ENCODE results near the gene CTNNA2.

CTNNA2 gene

DNA sequence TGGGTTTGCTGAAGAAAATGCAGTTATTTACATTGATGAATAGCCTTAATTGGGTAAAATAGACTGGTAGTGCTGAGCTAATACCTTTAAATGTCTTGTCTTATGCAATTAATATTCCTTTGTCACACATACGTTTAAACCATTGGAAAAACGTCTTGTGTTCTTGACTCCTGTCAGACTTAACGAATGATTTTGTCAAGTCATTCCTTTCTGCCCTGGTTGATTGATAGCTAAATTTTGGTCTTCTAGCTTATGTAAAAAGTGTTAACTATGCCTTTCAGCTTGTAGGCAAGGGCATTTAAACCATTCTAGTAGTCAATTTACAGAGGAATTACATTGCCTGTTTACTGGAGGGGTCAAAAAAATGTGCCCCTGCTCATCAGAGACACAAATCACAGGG is 897.5 kb downstream of the CTNNA2 start:
- H3K27ac ChIP-seq (ENCODE audit: low read length) = no peak overlapping the region
- H3K36me3 ChIP-seq (ENCODE audit: insufficient read depth, low read length) = no peaks in the 10 kb centered on the region
- H3K4me1 ChIP-seq (ENCODE audit: insufficient read depth, low read length) = no peaks in the 10 kb centered on the region
- H3K27me3 ChIP-seq (ENCODE audit: insufficient read depth, low read length, poor library complexity) = no peaks in the 10 kb centered on the region
- H3K9ac ChIP-seq (ENCODE audit: low read depth, low read length) = no peak overlapping the region
- H3K9me3 ChIP-seq (ENCODE audit: insufficient read depth, low read length, severe bottlenecking) = no peaks in the 10 kb centered on the region
- TF ChIP-seq CTCF (IDR thresholded peaks at IDR 0.05; ENCODE audit: borderline replicate concordance, extremely low read depth, low read length, poor library complexity, severe bottlenecking) (no peak), EZH2 (IDR thresholded peaks at IDR 0.05; ENCODE audit: borderline replicate concordance, low read depth, low read length, severe bottlenecking) (no peak)
- no peak overlapping the region for H3K4me2 ChIP-seq (ENCODE audit: insufficient read depth, low read length)
- no peak for ATAC-seq (ENCODE audit: insufficient read depth, low read depth)
- no peaks in the 10 kb centered on the region for H4K20me1 ChIP-seq (ENCODE audit: insufficient read depth, low read length)
- H2AFZ ChIP-seq (ENCODE audit: low read depth, low read length) = no peak overlapping the region
- no peaks in the 10 kb centered on the region for H3K79me2 ChIP-seq (ENCODE audit: insufficient read depth, low read length)
- no peak for DNase-seq
- no peak overlapping the region for H3K4me3 ChIP-seq (ENCODE audit: low read depth in 1 of 2, low read length in 2 of 2)

DNA sequence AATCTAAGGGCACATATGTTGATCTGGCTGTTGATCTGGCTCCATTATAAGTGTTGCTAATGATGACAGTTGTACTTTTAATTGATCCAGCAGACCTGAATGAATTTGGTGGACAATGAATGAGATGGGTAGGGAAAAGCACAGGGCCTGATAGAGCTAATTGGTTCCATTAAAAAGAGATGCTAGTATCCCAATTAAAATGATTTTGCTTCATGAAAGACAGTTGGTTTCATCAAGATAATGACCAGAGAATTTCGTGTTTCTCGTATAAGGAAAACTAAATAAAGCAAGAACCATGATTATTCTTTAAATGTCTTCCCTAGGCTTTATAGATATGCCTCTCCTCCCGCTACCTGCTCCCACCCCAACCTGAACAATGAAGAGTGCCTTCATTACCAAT is 900.3 kb downstream of the CTNNA2 start:
- DNase-seq (no peak), ATAC-seq (ENCODE audit: insufficient read depth, low read depth) (no peak)
- no peak overlapping the region for H3K4me3 ChIP-seq (ENCODE audit: low read depth in 1 of 2, low read length in 2 of 2)
- no peak overlapping the region for H3K27ac ChIP-seq (ENCODE audit: low read length)
- H3K27me3 ChIP-seq (ENCODE audit: insufficient read depth, low read length, poor library complexity) = no peaks in the 10 kb centered on the region
- H2AFZ ChIP-seq (ENCODE audit: low read depth, low read length) = no peak overlapping the region
- no peaks in the 10 kb centered on the region for H3K79me2 ChIP-seq (ENCODE audit: insufficient read depth, low read length)
- H3K4me1 ChIP-seq (ENCODE audit: insufficient read depth, low read length) = no peaks in the 10 kb centered on the region
- H3K9me3 ChIP-seq (ENCODE audit: insufficient read depth, low read length, severe bottlenecking) = no peaks in the 10 kb centered on the region
- no peaks in the 10 kb centered on the region for H4K20me1 ChIP-seq (ENCODE audit: insufficient read depth, low read length)
- TF ChIP-seq CTCF (IDR thresholded peaks at IDR 0.05; ENCODE audit: borderline replicate concordance, extremely low read depth, low read length, poor library complexity, severe bottlenecking) (no peak), EZH2 (IDR thresholded peaks at IDR 0.05; ENCODE audit: borderline replicate concordance, low read depth, low read length, severe bottlenecking) (no peak)
- no peak overlapping the region for H3K9ac ChIP-seq (ENCODE audit: low read depth, low read length)
- no peak overlapping the region for H3K4me2 ChIP-seq (ENCODE audit: insufficient read depth, low read length)
- H3K36me3 ChIP-seq (ENCODE audit: insufficient read depth, low read length) = no peaks in the 10 kb centered on the region

DNA sequence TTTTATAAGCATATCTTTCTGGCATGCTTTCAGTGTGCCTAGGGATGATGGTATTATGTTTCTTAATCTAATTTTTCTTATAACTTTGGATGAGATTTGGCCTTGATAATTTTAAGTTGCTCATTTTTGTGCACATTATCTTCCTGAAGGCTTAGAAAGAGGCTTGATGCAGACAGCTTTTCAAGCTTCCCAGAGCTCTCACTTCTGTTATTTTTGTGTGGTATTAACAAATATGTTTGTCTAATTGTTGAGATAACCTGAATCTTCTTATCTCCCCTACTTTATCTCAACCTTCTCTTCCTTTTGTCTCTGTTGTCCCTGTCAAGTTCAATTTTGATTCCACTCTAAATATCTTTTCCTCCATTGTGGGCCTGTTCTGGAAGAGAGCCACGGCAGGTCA is 904.9 kb downstream of the CTNNA2 start:
- H3K27me3 ChIP-seq (ENCODE audit: insufficient read depth, low read length, poor library complexity) = no peaks in the 10 kb centered on the region
- H2AFZ ChIP-seq (ENCODE audit: low read depth, low read length) = no peak overlapping the region
- H3K4me3 ChIP-seq (ENCODE audit: low read depth in 1 of 2, low read length in 2 of 2) = no peak overlapping the region
- no peak for TF ChIP-seq CTCF (IDR thresholded peaks at IDR 0.05; ENCODE audit: borderline replicate concordance, extremely low read depth, low read length, poor library complexity, severe bottlenecking)
- no peak for TF ChIP-seq EZH2 (IDR thresholded peaks at IDR 0.05; ENCODE audit: borderline replicate concordance, low read depth, low read length, severe bottlenecking)
- no peak for ATAC-seq (ENCODE audit: insufficient read depth, low read depth)
- H4K20me1 ChIP-seq (ENCODE audit: insufficient read depth, low read length) = no peaks in the 10 kb centered on the region
- no peak overlapping the region for H3K27ac ChIP-seq (ENCODE audit: low read length)
- no peak for DNase-seq
- H3K36me3 ChIP-seq (ENCODE audit: insufficient read depth, low read length) = no peaks in the 10 kb centered on the region
- H3K9ac ChIP-seq (ENCODE audit: low read depth, low read length) = no peak overlapping the region
- H3K4me2 ChIP-seq (ENCODE audit: insufficient read depth, low read length) = no peak overlapping the region
- no peaks in the 10 kb centered on the region for H3K9me3 ChIP-seq (ENCODE audit: insufficient read depth, low read length, severe bottlenecking)
- no peaks in the 10 kb centered on the region for H3K79me2 ChIP-seq (ENCODE audit: insufficient read depth, low read length)
- no peaks in the 10 kb centered on the region for H3K4me1 ChIP-seq (ENCODE audit: insufficient read depth, low read length)
